ENCODE measurements around the gene PXDC1. TPM values are rescaled to one million over a fixed set of nuclear protein-coding genes. Genes with fewer than 3 reads are reported as not detected.

The PXDC1 gene, protein sequence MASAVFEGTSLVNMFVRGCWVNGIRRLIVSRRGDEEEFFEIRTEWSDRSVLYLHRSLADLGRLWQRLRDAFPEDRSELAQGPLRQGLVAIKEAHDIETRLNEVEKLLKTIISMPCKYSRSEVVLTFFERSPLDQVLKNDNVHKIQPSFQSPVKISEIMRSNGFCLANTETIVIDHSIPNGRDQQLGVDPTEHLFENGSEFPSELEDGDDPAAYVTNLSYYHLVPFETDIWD
- 43.1 and 44.6 TPM in 2 replicates for total RNA-seq (2014; rRNA removed)
- polyA plus RNA-seq (2012), result 58.3 TPM

DNA sequence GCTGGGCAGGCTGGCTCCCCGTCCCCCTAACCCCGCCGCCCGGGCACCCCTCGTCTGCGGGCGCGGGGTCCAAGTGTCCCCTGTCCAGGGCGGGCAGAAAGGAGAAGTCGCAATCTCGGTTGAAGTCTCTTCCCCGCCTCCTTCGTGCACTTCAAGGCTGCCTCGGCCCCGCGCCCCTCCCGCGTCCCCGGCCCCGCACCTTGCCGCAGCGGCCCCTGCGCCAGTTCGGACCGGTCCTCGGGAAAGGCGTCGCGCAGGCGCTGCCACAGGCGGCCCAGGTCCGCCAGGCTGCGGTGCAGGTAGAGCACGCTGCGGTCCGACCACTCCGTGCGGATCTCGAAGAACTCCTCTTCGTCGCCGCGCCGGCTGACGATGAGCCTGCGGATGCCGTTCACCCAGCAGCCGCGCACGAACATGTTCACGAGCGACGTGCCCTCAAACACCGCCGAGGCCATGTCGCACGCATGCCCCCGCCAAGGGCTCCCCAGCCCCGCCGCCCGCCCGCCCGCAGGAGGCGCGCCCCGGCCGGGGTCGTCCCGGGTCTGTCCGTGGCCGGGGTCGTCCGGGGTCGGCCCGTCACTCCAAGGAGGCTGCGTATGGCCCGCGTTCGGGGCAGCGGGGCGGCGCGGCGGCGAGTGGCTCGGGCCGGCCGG lies at the start of gene PXDC1:
Gene PXDC1 (minus strand): TSS at position 637 of the 653 bp plus-strand sequence. CDS start 182 bp downstream, at position 455.
- DNase-seq (ENCODE audit: low read depth), result no peak

DNA sequence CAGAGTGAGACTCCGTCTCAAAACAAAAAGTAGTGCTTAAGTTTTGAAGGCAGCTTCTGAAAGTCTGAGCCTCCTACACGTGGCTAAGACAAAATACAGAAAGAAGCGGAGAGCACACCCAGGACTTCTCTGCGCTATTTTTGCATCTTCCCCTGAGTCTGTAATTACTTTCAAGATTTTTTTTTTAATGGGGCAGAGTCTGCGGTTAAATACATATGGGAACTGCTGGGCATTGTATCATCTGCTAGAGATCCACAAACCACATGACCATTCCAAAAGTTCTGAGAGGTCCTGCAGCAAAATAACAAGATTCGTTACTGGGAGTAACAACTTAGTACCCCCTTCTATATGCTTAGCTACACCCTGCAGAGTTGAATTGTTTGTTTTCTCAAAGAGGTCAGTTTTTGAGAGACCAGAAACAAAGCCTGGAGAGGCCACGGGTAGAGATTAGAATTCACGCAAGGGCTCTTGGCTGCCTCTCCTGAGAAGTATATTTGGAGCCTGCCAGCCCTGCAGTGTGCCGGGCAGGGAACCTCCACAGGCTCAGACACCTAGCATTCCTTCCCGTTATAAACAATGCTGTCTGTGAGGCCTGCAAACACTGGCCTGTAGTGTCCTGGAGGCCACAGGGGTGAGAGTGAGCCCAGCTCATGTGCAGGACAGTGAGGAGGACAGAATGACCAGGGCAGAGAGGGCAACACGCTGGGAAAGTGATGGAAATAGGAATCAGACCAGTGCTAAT lies 49.5 kb upstream of the PXDC1 start:
- no peak for DNase-seq (ENCODE audit: low read depth)

DNA sequence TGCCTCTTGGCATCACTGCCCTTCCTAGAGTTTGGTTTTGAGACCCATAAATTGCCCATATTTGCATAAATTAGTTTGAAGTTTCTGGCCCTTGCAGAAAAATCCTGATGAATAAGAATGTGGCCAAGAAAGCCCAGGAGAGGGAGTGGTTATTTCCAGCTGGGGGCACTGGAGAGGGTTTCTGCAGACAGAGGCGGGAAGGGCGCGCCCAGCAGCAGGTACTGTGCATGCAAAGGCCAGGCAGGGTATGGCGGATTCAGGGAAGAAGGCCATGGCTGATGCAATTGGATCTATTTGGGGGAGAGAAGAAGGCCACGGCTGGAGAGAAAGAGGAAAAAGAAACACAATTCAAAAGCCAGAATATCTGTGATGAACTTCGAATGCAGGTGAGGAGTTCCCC lies 48.2 kb upstream of the PXDC1 start:
- DNase-seq (ENCODE audit: low read depth), result no peak

GRCh38 chr6:3798055-3798919 lies 46.8 kb upstream of the PXDC1 start:
- DNase-seq (ENCODE audit: low read depth), result peak; percentile 62

- DNase-seq (ENCODE audit: low read depth), result peak; percentile 77
Measured at GRCh38 chr6:3797231-3798054, 45.9 kb upstream of the PXDC1 start.

DNA sequence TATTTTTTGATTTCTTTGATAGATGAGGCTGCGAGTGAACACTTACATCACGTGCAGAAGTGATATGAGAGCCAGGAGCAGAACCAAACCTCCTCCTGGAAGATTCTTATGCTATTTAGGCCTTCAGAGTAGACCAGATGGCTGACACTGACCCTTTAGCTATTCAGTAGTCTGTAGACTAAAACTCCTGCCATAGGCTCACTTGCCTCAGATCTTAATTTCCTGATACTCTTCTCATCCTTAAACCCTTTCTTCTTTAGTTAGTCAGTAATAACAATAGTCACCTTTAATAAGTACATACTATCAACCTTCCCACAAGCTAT lies 45.2 kb upstream of the PXDC1 start:
- no peak for DNase-seq (ENCODE audit: low read depth)

- no peak for DNase-seq (ENCODE audit: low read depth)
Measured at GRCh38 chr6:3795836-3796718, 44.6 kb upstream of the PXDC1 start.

DNA sequence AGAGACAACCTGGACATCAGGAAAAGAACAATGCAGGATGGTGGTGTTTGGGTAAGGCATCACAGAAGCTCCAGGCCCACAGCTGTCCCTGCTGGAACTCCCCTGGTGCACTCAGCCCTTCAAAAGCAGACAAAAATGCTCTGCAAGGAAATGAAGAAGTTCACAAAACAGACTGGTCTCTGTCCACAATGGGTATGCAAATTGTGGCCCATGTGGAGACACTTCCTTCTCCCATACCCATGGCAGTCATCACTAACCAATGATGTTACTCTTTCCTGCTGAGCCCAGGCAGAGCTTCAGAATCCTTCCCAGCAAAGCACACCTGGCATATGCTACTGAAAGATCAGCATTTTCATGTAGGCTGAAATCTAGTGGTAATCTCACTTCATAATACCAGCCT lies 42.6 kb upstream of the PXDC1 start:
- DNase-seq (ENCODE audit: low read depth), result no peak

DNA sequence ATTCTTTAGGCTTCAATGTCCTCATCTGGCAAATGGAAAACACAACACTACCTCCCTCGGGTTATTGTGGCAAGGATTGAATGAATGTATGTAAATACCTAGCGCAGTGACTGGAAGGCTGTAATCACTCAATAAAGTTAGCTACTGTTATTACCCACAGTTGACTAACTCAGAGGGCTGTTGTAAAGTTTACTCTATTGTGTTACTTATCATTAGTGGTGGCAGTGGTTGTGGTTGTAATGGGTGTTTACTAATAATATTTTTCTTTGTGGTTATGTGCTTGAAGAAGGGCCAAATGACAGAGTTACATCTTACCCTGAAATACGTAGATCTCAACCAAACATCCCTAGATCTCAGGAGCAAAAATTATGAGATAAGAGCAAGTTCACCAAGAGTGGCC lies 42.0 kb upstream of the PXDC1 start:
- DNase-seq (ENCODE audit: low read depth), result no peak

DNA sequence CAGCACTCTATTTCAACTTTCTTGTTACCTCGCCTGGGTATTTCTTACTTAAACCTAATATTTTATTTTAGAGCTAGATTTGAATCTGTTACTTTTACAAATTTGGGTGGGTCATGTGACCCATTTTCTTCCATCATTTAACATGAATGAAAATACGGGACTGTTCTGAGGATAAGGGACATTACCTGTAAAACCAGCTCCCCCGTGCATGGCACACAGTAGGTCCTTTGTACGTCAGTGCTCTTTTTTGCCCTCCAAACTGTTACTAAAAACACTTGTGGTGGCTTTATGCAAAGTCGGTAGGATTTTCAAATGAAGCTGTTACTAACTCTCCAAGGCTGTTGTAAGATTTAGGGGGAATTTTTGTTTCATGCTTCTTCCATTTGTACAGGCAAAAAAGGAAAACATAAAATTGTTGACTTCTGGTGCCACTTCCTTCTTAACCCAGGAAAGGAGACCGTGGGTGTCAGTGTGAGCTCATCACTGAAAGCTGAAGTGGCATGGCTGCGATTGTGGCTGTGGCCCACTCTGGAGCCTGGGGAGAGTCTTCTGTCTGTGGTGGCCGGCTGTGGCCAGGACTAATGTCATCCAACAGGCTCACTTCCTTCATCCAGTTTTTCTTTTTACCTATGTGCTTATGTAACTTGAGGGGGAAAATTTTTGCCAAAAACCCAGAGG lies 40.2 kb upstream of the PXDC1 start:
- DNase-seq (ENCODE audit: low read depth), result no peak

GRCh38 chr6:3789896-3790558 lies 38.5 kb upstream of the PXDC1 start:
- DNase-seq (ENCODE audit: low read depth), result no peak

- no peak for DNase-seq (ENCODE audit: low read depth)
Measured at GRCh38 chr6:3789018-3789895, 37.7 kb upstream of the PXDC1 start.

DNA sequence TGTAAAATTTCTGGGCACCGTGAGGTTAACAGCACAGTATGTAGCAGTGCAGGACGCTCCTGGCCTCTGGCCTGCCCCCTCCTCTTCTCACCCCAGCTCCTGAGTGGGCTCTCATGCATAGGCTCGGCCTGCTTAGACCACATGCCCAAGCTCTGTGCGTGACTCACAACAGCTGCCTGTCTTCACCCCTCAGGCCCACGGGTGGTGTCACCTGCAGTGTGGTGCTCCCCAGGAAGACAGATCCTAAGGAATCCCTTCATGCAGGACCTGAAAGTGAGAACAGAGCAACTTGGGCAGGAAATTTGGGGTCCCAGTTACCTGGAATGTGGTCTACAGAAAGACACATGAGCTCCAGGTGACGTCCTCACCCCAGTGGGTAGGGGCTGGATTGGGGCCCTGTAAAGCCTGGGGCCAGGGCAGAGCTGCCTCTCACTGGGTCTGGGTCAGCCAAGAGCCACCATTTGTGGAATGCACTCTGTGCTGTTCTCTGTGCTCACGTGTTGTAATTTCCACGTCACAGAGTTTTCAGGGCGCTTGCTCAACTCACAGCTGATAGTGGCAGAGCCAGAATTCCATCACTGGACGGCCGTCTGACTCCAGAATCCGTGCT lies 37.0 kb upstream of the PXDC1 start:
- DNase-seq (ENCODE audit: low read depth), result no peak

DNA sequence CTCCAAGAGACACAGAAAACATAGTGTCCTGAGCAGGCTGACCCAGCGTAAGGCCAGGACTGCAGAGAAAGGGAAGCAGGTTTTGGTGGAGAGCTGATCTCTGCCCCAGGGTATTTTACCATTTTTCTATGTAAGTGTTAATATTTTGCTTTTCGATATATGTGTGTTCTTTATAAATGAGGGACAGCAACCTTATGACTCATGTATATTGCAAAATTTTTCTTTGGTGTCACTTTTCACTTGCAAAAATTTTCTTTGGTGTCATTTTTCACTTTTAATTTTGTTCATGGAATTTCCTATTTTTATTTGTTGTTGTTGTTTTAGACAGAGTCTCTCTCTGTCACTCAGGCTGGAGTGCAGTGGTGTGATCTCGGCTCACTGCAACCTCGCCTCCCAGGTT lies 34.6 kb upstream of the PXDC1 start:
- peak; percentile 54 for DNase-seq (ENCODE audit: low read depth)

DNA sequence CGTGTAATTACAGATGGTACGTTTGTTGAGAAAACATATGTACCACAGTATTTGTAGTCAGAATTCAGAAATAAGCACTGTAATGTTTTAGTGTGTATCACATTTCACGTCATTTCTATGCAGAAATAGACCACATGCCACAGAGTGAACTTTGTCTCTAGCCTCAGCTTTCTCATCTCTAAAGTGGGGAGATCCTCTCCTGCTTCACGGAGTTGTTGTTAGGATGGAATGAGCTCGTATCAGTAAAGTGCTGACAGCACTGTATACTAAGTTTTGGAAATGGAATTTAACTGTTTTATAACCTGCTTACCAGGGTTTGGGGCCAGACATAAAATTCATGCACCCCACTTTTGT lies 34.2 kb upstream of the PXDC1 start:
- no peak for DNase-seq (ENCODE audit: low read depth)

GRCh38 chr6:3784885-3785744 lies 33.6 kb upstream of the PXDC1 start:
- no peak for DNase-seq (ENCODE audit: low read depth)

GRCh38 chr6:3784423-3784822 lies 32.9 kb upstream of the PXDC1 start:
- DNase-seq (ENCODE audit: low read depth), result no peak
